ENCODE results near the gene CDKL2. TPM values are rescaled to one million over a fixed set of nuclear protein-coding genes. Genes with fewer than 3 reads are reported as not detected.
A peak's percentile ranks its signal among the peaks of the same experiment; 100 is the strongest.

CDKL2 gene
- total RNA-seq (1.8 and 2.3 TPM in 2 replicates), polyA plus RNA-seq (0.40 and 0.44 TPM in 2 replicates), polyA minus RNA-seq (ENCODE audit: low replicate concordance) (not detected in 2 replicates)
- polyA plus RNA-seq (2012) = 0.17 and 0.22 TPM in 2 replicates

- Histone ChIP-seq H3K9ac (ENCODE audit: insufficient read depth, low read length) (peak within 1 kb of the TSS; percentile 33), H3K4me2 (ENCODE audit: extremely low read depth, insufficient read depth, low read length) (peak within 1 kb of the TSS; percentile 98), H3K9me3 (ENCODE audit: control insufficient read depth, insufficient read depth, low read depth, low read length) (no peaks in the 10 kb centered on the region), H3K27ac (ENCODE audit: insufficient read depth, low read length) (no peak within 1 kb of the TSS), H4K20me1 (ENCODE audit: control insufficient read depth, extremely low read depth, insufficient read depth, low read length) (no peaks in the 10 kb centered on the region), H3K4me1 (ENCODE audit: control insufficient read depth, extremely low read depth, insufficient read depth, low read length) (peaks cover 2% of the 10 kb centered on the region), H3K4me3 (replicated peaks in 1 of 4; ENCODE audit: control extremely low read depth in 1 of 4, insufficient read depth in 1 of 4, low read depth in 3 of 4, low read length in 4 of 4) (peak within 1 kb of the TSS; percentile 35 to 76 (median 58)), H3K79me2 (ENCODE audit: control insufficient read depth, insufficient read depth, low read length) (no peaks in the 10 kb centered on the region), H3K27me3 (ENCODE audit: control insufficient read depth, insufficient read depth, low read length) (no peaks in the 10 kb centered on the region), H3K36me3 (ENCODE audit: control insufficient read depth, insufficient read depth, low read length) (no peaks in the 10 kb centered on the region), H2AFZ (ENCODE audit: low read length) (peak within 1 kb of the TSS; percentile 94)
- TF ChIP-seq CTCF (conservative IDR thresholded peaks at IDR 0.05 in 1 of 2, IDR thresholded peaks at IDR 0.05 in 1 of 2; ENCODE audit: low read depth in 1 of 2, low read length in 2 of 2) = no peak
- TF ChIP-seq EZH2 (IDR thresholded peaks at IDR 0.05; ENCODE audit: low read length, missing control alignments) = no peak
- peak; percentile 55 to 58 for DNase-seq (ENCODE audit: low read depth in 2 of 2)
These were observed at the start of gene CDKL2 for GRCh38 chr4:75630174-75630936. TSS of gene CDKL2 (minus strand) at chr4:75630528. CDS start at chr4:75625988, 4,540 bp downstream.

DNA sequence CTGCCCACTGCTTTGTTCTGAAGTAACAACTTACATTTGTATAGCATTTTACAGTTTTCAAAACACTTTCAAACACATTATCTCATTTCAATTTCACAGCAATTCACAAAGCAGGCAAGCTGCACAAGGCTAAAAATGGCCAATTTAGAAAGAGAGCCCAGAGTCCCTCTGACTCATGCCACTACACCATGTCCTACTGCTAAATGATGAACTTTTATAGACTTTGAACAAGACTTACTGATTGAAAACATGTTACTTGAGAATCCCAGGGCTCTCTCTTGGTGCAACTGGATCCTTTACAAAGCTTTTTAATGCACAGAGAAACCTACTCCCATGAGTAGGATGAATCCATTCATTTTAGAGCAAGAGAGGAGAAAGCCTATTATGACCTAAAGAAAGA, 48.6 kb upstream of the CDKL2 start:
- H3K9ac ChIP-seq (ENCODE audit: insufficient read depth, low read length) = no peak overlapping the region
- no peak for DNase-seq (ENCODE audit: low read depth in 2 of 2)
- no peaks in the 10 kb centered on the region for H3K79me2 ChIP-seq (ENCODE audit: control insufficient read depth, insufficient read depth, low read length)
- no peak overlapping the region for H3K4me2 ChIP-seq (ENCODE audit: extremely low read depth, insufficient read depth, low read length)
- no peaks in the 10 kb centered on the region for H3K36me3 ChIP-seq (ENCODE audit: control insufficient read depth, insufficient read depth, low read length)
- no peaks in the 10 kb centered on the region for H4K20me1 ChIP-seq (ENCODE audit: control insufficient read depth, extremely low read depth, insufficient read depth, low read length)
- peaks cover under 1% of the 10 kb centered on the region for H3K4me1 ChIP-seq (ENCODE audit: control insufficient read depth, extremely low read depth, insufficient read depth, low read length)
- H3K4me3 ChIP-seq (replicated peaks in 1 of 4; ENCODE audit: control extremely low read depth in 1 of 4, insufficient read depth in 1 of 4, low read depth in 3 of 4, low read length in 4 of 4) = no peak overlapping the region
- TF ChIP-seq CTCF (conservative IDR thresholded peaks at IDR 0.05 in 1 of 2, IDR thresholded peaks at IDR 0.05 in 1 of 2; ENCODE audit: low read depth in 1 of 2, low read length in 2 of 2) (no peak), EZH2 (IDR thresholded peaks at IDR 0.05; ENCODE audit: low read length, missing control alignments) (no peak)
- no peaks in the 10 kb centered on the region for H3K27me3 ChIP-seq (ENCODE audit: control insufficient read depth, insufficient read depth, low read length)
- no peak overlapping the region for H2AFZ ChIP-seq (ENCODE audit: low read length)
- no peaks in the 10 kb centered on the region for H3K9me3 ChIP-seq (ENCODE audit: control insufficient read depth, insufficient read depth, low read depth, low read length)
- H3K27ac ChIP-seq (ENCODE audit: insufficient read depth, low read length) = no peak overlapping the region

- Histone ChIP-seq H3K4me1 (ENCODE audit: control insufficient read depth, extremely low read depth, insufficient read depth, low read length) (peaks cover 3% of the 10 kb centered on the region), H3K4me3 (replicated peaks in 1 of 4; ENCODE audit: control extremely low read depth in 1 of 4, insufficient read depth in 1 of 4, low read depth in 3 of 4, low read length in 4 of 4) (no peak overlapping the region), H3K9me3 (ENCODE audit: control insufficient read depth, insufficient read depth, low read depth, low read length) (no peaks in the 10 kb centered on the region), H3K36me3 (ENCODE audit: control insufficient read depth, insufficient read depth, low read length) (no peaks in the 10 kb centered on the region), H3K4me2 (ENCODE audit: extremely low read depth, insufficient read depth, low read length) (no peak overlapping the region), H3K27me3 (ENCODE audit: control insufficient read depth, insufficient read depth, low read length) (no peaks in the 10 kb centered on the region), H4K20me1 (ENCODE audit: control insufficient read depth, extremely low read depth, insufficient read depth, low read length) (no peaks in the 10 kb centered on the region), H3K79me2 (ENCODE audit: control insufficient read depth, insufficient read depth, low read length) (no peaks in the 10 kb centered on the region), H3K27ac (ENCODE audit: insufficient read depth, low read length) (no peak overlapping the region), H2AFZ (ENCODE audit: low read length) (no peak overlapping the region), H3K9ac (ENCODE audit: insufficient read depth, low read length) (no peak overlapping the region)
- DNase-seq (ENCODE audit: low read depth in 2 of 2) = no peak
- TF ChIP-seq EZH2 (IDR thresholded peaks at IDR 0.05; ENCODE audit: low read length, missing control alignments) (no peak), CTCF (conservative IDR thresholded peaks at IDR 0.05 in 1 of 2, IDR thresholded peaks at IDR 0.05 in 1 of 2; ENCODE audit: low read depth in 1 of 2, low read length in 2 of 2) (no peak)
These were observed 48.1 kb upstream of the CDKL2 start for GRCh38 chr4:75678473-75678872.
